NCI-H187 treated with DMSO at 0.1 percent for 48 hours (cell line): Measurements from ENCODE around the gene KRT86.
"Not testable (repeated sequence)": the region's sequence is repeated elsewhere in the genome, so short reads cannot be mapped to it uniquely, and the experiment has no call there.

ENCODE experiments used
- DNase-seq: peaks from one replicate; lab custom pipeline; 2025; lab: John Stamatoyannopoulos, UW

The KRT86 gene

DNA sequence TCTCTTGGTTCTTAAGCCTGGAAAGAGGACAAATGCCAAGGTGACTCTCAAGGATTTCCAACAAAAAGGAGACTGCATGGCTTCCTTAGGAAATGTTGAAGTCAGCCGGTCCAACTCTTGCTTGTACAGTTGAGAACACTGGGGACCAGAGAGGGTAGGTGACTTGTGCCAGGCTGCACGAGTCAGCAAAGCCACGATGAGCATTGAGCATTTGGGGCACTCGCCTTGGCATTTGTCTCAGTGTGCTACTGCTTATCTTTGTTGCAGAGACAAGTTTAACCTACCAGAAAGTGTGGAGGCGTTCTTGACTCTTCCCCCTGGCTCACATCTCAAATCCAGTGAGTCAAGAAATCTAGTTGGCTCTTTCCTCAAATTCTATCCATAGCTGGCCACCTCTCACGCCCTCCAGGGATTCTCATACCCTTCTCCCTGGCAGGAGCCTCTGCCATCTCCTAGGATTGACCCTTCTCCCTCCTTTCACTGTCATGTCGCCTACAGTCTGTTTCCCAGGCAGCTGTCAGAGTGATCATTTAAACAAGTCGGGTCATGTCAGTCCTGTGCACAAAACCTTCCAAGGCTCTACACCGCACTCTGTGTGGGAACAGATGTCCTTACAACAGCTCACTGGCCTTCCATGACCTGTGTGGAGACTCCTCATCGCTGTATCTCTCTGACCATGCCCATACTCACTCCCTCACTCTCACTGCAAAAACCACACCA is 64.0 kb downstream of the KRT86 start:
- DNase-seq: no peak

GRCh38 chr12:52341066-52341580 is 66.7 kb downstream of the KRT86 start:
- no peak for DNase-seq

- no peak for DNase-seq
Observed at GRCh38 chr12:52342781-52343490, 68.5 kb downstream of the KRT86 start.

DNA sequence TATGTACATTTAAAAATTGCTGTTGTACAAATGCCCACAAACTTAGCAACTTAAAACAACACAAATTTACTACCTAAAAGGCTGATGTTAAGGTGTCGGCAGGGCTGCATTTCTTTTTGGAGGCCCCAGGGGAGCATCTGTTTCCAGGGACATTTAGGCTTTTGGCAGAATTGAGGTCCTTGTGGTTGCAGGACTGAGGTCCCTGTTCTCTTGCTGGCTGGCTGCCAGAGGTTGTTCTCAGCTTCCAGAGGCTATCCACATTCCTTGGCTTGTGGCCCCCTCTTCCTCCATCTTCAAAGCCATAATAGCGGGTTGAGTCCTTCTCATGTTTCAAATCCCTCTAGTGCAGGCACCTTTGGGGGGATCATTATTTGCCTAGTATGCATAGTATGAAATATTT is 69.1 kb downstream of the KRT86 start:
- no peak for DNase-seq

DNA sequence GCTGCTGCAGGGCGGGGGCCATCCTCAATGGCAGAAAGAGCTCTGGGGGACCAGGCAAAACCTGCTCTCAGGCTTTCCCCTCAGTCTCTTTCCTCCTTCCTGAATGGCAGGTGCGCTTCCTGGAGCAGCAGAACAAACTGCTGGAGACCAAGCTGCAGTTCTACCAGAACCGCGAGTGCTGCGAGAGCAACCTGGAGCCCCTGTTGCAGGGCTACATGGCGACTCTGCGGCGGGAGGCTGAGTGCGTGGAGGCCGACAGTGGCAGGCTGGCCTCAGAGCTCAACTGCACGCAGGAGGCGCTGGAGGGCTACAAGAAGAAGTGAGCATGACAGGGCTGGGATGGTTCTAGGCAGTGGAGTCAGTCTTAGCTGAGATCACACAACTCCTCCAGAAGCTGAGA is 69.7 kb downstream of the KRT86 start:
- DNase-seq: no peak

GRCh38 chr12:52345041-52345440 is 70.6 kb downstream of the KRT86 start:
- not testable (repeated sequence) for DNase-seq

- DNase-seq: no peak
Observed at GRCh38 chr12:52346593-52346992, 72.1 kb downstream of the KRT86 start.

DNA sequence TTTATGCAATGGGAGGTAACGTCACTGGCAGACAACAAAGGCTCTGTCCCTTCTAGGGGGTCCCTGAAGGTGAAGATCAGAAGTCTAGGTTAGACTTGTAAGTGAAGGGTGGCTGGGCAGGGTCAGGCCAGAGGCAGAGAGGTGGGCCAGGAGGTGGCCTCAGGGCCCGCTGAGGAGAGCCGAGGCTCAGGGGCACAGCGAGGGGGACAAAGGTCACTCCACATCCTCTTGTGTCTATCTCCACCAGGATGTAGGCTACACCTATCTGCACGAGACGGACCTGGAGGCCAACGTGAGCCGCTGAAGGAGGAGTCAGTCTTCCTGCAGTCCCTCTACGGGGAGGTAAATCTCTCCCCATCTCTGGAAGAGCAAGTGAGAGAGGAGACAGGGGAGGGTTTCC is 72.6 kb downstream of the KRT86 start:
- no peak for DNase-seq

DNA sequence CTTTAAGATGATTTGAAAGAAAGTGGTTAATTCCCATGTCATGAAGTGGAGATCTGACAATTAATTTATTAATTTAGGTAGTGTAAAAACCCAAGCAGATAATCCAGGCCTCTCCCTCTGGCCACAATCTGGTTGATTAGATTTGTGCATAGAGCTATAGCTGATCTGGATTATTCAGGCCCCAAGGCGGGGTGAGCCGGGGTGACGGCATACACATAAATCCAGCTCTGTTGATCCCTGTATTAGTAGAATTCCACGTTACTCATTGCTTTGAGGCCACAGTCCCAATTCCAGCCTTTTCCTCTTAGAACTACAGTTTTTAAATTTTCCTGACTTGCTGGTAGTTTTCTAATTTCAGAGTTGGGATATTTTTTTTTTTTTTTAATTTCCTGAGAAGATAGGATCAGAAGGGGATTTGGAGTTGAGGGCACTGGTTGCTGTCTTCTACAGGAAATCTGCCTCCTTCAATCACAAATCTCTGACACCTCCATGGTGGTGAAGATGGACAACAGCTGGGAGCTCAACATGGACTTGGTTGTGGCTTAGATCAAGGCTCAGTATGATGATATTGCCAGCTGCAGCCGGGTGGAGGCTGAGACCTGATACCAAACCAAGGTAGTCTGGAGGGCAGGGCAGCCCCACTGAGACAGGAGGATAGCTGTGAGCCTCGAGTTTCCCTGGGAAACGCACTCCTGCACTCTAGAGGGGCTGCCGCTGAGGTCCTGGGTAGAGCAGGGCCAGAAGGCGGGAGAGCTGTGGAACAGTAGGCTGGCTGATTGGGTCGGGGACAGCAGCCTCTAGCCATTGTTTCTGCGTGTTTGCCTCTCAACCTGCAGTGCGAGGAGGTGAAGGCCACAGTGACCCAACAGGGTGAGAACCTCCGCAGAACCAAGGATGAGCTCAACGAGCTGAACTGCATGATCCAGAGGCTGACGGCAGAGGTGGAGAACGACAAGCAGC is 73.4 kb downstream of the KRT86 start:
- DNase-seq: no peak

- no peak for DNase-seq
Observed at GRCh38 chr12:52349196-52349595, 74.8 kb downstream of the KRT86 start.

GRCh38 chr12:52350021-52350620 is 75.7 kb downstream of the KRT86 start:
- DNase-seq: no peak

- no peak for DNase-seq
Observed at GRCh38 chr12:52350786-52351185, 76.3 kb downstream of the KRT86 start.

- DNase-seq: no peak
Observed at GRCh38 chr12:52351196-52352059, 77.0 kb downstream of the KRT86 start.

DNA sequence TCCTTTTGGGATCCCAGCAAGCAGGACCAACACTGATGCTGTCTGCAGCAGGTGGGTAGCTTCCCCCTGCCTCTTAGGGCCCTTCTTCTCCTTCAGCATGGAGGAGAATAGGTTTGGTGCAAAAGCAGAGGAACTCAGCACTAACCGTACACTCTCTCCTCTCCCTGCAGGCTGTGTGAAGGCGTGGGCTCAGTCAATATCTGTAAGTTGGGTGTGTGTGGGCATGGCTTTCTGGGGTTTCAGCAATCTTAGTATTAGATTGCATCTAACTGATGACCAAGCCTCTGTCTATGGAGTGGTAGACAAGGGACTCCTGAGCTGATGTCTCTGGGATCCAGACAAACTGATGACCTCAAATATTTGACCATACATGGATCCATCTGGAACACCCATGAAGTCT is 78.5 kb downstream of the KRT86 start:
- no peak for DNase-seq

DNA sequence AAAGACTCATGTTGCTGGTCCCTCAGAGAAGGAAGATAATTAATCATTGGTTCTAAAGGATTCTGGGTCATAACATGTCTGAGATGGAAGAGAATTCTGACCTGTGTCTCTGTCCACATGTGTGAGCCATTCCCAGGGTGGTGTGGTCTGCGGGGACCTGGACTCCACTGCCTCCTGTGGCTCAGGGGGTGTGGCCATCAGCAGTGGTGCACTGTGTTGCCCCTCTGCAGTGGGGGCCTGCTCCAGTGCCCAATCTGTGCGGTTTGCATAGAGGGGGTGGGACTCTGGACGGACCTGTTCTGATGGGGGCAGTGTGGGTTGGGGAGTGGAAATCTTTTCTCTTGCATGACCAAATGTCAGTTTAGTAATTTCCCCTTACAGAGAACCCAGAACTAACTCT is 79.3 kb downstream of the KRT86 start:
- DNase-seq: no peak

GRCh38 chr12:52354200-52354599 is 79.8 kb downstream of the KRT86 start:
- DNase-seq: no peak

DNA sequence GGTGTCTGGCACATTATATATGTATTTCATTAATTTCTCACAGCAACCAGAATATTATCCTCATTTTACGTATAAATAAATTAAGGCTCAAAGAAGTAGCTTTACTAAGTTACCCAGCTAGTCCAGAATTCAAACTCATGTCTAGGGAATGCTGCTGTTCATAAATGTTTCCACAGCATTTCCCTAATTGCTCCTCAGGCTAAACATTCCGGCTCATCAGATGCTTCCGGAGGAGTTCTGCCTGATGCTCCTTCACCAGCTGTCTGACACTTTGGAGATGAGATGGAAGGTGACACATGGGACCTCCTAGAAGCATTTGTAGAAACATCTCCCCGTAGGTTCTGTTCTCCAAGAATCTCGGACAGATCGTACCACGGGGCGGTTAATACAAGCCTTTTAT is 80.7 kb downstream of the KRT86 start:
- DNase-seq: no peak

DNA sequence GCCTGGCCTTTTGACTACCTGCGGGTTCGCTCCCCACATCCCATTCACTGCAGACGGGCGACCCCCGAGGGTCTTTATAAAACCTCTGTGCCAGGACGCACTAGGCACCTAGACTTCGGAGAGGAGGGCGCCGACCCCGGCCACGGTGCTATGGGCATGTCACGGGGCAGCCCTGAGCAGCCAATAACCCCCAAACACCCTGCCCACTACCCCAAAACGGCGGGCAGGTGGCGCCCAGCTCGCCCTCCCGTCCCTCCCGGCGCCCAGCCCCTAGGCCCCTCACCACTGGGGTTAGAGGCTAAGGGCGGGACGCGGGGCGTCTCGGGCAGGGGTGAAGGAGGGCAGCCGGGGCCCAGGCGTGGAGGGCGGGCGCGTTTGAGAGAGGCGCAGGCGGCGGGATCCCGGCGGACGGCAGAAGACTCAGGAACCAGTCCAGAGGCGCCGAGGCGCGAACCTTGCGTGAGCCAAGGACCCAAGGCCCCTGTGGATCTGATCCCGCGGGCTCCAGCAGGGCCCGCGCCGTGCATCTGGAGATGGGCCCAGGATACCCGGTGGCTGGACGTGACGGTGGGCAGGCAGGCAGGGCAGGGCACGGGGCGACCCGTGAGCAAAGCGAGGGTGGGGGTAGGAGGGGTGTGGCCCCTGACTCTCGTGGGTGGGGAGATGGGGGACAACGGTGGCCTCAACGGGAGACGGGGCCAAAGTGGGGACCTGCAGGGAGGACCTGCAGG is 81.8 kb downstream of the KRT86 start:
- DNase-seq: no peak

DNA sequence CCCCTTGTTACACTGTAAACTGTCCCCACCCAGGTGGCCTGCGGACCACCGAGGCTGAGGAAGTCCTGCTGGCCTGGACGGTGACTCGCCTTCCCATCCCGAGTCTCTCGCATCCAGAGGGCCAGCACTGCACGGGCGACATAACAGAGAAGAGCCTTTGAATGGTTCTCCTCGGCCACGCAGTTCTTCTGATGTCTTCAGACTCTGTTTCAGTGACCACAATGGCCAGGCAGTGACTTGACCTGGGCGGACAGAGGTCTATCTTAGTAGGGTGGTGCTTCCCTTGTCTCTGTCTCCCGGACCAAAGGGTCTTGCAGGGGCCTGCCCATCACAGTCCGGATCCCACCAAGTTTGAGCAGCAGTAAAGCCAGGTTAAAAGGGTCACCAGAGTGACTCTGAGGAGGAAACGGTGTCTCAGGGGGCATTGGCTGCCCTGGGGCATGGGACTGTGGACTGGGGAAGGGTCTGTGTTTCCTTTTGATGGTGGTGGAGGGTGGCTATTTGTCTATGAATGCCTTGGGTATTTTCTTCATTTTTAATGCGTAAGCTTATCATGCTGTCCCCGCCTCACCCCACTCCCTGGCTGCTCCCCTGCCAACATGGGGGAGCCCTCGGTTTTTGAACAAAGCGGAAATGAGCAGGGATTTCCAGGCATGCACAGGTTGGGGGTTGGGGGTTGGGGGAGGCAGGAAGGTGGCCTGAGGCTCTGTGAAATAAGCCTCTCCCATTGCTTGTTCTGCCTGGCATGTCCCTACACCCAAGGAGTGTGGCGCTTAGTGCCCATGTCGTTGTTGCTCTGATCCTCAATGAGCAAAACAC is 82.5 kb downstream of the KRT86 start:
- no peak for DNase-seq
